ENCODE results near the gene GLP2R. TPM values are rescaled to one million over a fixed set of nuclear protein-coding genes. Genes with fewer than 3 reads are reported as not detected.

GLP2R gene
- total and polyA plus RNA-seq, 8 donors, result 0.93 to 2.6 (median 2.2) TPM

DNA sequence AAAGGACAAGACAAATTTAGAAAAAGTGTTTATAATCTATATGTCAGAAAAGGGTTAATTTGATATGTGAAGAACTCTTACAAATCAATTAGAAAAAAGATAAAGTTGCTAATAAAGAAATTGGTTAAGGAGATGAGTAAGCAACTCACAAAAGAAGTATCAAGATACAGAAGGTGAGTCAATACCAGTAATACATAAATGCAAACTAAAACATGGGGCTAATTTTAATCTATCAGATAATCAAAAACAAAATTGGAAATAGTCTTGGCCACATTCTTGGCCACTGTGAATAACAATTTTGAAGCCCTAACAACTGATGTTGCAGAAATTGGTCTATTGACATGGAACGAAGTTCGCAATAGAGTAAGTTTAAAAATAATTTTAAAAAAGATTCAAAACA, 41.2 kb upstream of the GLP2R start:
- no peaks in the 10 kb centered on the region for H3K9me3 ChIP-seq
- no peak overlapping the region for H3K4me3 ChIP-seq
- intact Hi-C loops (cut with DNase I), result no loop called here
- no peak overlapping the region for H3K27ac ChIP-seq
- no peaks in the 10 kb centered on the region for H3K4me1 ChIP-seq
- H3K27me3 ChIP-seq, result peaks cover 0 to 28% of the 10 kb centered on the region in 2 donors
- no peaks in the 10 kb centered on the region for H3K36me3 ChIP-seq
- ATAC-seq, result no peak
- no peak for DNase-seq
- TF ChIP-seq, protein P1, sequence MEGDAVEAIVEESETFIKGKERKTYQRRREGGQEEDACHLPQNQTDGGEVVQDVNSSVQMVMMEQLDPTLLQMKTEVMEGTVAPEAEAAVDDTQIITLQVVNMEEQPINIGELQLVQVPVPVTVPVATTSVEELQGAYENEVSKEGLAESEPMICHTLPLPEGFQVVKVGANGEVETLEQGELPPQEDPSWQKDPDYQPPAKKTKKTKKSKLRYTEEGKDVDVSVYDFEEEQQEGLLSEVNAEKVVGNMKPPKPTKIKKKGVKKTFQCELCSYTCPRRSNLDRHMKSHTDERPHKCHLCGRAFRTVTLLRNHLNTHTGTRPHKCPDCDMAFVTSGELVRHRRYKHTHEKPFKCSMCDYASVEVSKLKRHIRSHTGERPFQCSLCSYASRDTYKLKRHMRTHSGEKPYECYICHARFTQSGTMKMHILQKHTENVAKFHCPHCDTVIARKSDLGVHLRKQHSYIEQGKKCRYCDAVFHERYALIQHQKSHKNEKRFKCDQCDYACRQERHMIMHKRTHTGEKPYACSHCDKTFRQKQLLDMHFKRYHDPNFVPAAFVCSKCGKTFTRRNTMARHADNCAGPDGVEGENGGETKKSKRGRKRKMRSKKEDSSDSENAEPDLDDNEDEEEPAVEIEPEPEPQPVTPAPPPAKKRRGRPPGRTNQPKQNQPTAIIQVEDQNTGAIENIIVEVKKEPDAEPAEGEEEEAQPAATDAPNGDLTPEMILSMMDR (IDR thresholded peaks at IDR 0.05), result no peak

GRCh38 chr17:9788601-9789000, 37.1 kb upstream of the GLP2R start:
- intact Hi-C loops (cut with DNase I), result no loop called here
- DNase-seq, result peak in 1 of 4 donors; percentile 50
- TF ChIP-seq, protein P1 (IDR thresholded peaks at IDR 0.05), result no peak

GRCh38 chr17:9790316-9790715, 35.4 kb upstream of the GLP2R start:
- Histone ChIP-seq H3K4me1 (no peaks in the 10 kb centered on the region), H3K27ac (no peak overlapping the region), H3K4me3 (no peak overlapping the region), H3K9me3 (no peaks in the 10 kb centered on the region), H3K36me3 (no peaks in the 10 kb centered on the region), H3K27me3 (no peaks in the 10 kb centered on the region)
- intact Hi-C loops (cut with DNase I), result no loop called here
- ATAC-seq (no peak), DNase-seq (no peak)
- TF ChIP-seq, protein P1 (IDR thresholded peaks at IDR 0.05), result no peak

More at GRCh38 chr17:9788601-9789000, 37.1 kb upstream of the GLP2R start:
- H3K27ac ChIP-seq, result no peak overlapping the region
- no peak overlapping the region for H3K4me3 ChIP-seq
- ATAC-seq, result no peak
- no peaks in the 10 kb centered on the region for H3K36me3 ChIP-seq
- H3K4me1 ChIP-seq, result no peaks in the 10 kb centered on the region
- H3K9me3 ChIP-seq, result no peaks in the 10 kb centered on the region
- H3K27me3 ChIP-seq, result no peaks in the 10 kb centered on the region

DNA sequence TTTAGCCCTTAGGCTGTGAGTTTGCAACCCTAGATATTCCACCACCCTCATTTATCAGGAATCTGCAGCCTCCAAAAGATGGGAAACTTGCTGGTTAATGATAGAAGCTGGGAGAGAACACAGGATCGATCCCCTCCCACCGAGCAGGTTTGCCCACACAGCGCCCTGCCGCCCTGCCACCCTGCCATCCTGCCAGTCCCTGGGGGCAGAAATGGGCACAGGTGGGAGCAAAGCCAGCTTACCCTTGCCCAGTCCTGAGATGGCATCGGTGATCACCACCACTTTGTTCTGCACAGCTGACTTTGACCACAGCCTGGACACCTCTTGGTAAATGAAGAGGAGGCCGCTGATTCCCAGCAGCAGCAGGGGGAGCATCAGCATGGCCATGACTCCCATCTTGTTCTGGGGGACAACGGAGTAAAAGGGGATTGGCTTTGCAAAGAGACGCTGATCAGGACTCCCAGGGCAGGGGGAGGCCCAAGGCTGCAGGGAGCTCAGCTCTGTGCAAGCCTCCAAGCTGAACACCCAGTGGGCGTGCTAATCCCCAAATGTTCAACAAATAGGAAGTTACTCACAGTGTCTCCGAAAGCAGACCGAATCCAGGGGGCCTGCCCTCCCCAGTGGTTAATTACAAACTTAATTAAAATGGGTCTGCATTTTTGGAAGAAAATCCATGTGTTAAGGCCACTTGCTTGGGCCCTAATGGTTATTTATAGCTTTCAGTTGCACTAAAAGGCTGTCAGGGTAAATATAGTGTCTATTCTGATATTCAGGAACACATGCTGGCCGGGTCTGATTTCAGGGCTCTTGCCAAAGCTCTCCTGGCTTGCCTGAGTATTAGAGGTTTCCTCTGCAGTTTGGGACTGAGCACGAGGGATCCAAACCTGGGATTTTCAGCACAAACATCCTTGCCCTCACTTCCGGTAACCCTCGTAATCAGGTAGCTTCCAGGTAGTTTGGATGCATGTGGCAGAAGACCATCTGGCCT, 34.5 kb upstream of the GLP2R start, which contains the start of gene DHRS7C:
TSS of gene DHRS7C (minus strand) at position 704 of the 988 bp plus-strand sequence. CDS start at position 396, 308 bp downstream.
- peaks cover 0 to 7% of the 10 kb centered on the region in 2 donors for H3K27me3 ChIP-seq
- H3K9me3 ChIP-seq, result no peaks in the 10 kb centered on the region
- no peak within 1 kb of the TSS for H3K27ac ChIP-seq
- intact Hi-C loops (cut with DNase I), result no loop called here
- no peaks in the 10 kb centered on the region for H3K36me3 ChIP-seq
- DNase-seq (peak in 2 of 4 donors; percentile 25 to 67), ATAC-seq (no peak)
- no peak within 1 kb of the TSS for H3K4me3 ChIP-seq
- H3K4me1 ChIP-seq, result no peaks in the 10 kb centered on the region
- TF ChIP-seq, protein P1 (IDR thresholded peaks at IDR 0.05), result no peak

- no peaks in the 10 kb centered on the region for H3K36me3 ChIP-seq
- no peaks in the 10 kb centered on the region for H3K9me3 ChIP-seq
- no peak for DNase-seq
- H3K4me1 ChIP-seq, result no peaks in the 10 kb centered on the region
- H3K27me3 ChIP-seq, result peaks cover 0 to 13% of the 10 kb centered on the region in 2 donors
- H3K4me3 ChIP-seq, result no peak overlapping the region
- intact Hi-C loops (cut with DNase I), result loop anchor here in 1 of 2 donors (2.0 kb wide), 1 partner anchor 18 kb away; no protein-coding TSS in a partner anchor
- TF ChIP-seq, protein P1 (IDR thresholded peaks at IDR 0.05), result no peak
- H3K27ac ChIP-seq, result no peak overlapping the region
- no peak for ATAC-seq
These were observed 33.4 kb upstream of the GLP2R start for GRCh38 chr17:9792181-9792840.
